ENCODE data around the gene CFAP119.

CFAP119 gene

DNA sequence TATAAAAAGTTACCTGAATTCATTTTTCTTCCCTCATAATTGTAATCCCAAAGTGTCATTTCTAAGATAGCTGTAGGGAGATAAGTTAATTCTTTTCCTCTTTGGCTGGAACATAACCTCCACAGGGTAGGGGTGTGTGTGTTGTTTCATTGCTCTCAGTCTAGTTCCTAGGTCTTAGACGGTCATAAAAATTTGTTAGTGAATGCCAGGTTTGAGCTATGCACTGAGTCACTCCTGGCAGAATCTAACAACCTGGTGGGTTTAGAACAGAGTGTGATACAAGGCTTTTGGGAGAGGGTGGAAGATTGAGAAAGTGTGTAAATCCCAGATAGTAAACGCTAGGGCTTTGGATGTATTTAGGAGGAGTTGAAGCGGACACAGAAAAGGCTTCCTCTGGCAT is 14.5 kb downstream of the CFAP119 start:
- ATAC-seq = peak; percentile 28

DNA sequence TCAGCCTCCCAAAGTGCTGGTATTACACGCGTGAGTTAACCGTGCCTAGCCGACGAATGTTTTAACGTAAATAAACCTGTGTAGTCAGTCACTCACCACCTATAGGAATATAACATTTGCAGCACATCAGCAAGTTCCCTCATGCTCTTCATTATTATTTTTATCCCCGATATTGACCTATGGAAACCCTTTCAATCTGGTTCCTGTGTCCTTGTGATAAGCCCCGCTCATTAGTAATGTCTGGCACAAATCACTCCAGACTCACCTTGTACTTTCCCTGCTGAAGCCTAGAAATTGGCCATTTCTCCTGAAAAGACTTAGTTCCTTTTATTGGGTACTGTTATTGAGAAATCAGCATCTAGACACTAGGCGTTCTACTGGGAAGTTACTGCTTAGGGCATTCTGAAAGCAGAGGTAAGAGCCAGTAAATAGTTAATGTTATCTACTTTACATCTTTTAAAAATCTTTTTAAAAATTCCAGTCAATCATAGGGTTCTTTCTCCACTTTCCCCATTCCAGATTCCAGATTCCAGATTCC is 15.2 kb downstream of the CFAP119 start:
- no peak for ATAC-seq
- TF ChIP-seq POU6F1 (CRISPR knock-in tag; IDR thresholded peaks at IDR 0.05; ENCODE audit: borderline replicate concordance, low read depth) (no peak), OSR1 (CRISPR knock-in tag; IDR thresholded peaks at IDR 0.05) (no peak), PATZ1 (CRISPR knock-in tag; IDR thresholded peaks at IDR 0.05; ENCODE audit: borderline replicate concordance) (no peak), ZFP30 (CRISPR knock-in tag; IDR thresholded peaks at IDR 0.05) (no peak), ZC3H10 (CRISPR knock-in tag; IDR thresholded peaks at IDR 0.05) (no peak), ZNF8 (CRISPR knock-in tag; IDR thresholded peaks at IDR 0.05) (no peak), CSDC2 (CRISPR knock-in tag; IDR thresholded peaks at IDR 0.05) (no peak), RARB (CRISPR knock-in tag; IDR thresholded peaks at IDR 0.05) (no peak), ZNF70 (CRISPR knock-in tag; IDR thresholded peaks at IDR 0.05) (no peak), TOX (CRISPR knock-in tag; IDR thresholded peaks at IDR 0.05; ENCODE audit: borderline replicate concordance) (no peak), ISL1 (CRISPR knock-in tag; IDR thresholded peaks at IDR 0.05) (no peak), ESRRG (CRISPR knock-in tag; IDR thresholded peaks at IDR 0.05) (no peak)
- TF ChIP-seq, protein P1, sequence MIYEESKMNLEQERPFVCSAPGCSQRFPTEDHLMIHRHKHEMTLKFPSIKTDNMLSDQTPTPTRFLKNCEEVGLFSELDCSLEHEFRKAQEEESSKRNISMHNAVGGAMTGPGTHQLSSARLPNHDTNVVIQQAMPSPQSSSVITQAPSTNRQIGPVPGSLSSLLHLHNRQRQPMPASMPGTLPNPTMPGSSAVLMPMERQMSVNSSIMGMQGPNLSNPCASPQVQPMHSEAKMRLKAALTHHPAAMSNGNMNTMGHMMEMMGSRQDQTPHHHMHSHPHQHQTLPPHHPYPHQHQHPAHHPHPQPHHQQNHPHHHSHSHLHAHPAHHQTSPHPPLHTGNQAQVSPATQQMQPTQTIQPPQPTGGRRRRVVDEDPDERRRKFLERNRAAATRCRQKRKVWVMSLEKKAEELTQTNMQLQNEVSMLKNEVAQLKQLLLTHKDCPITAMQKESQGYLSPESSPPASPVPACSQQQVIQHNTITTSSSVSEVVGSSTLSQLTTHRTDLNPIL (CRISPR knock-in tag; IDR thresholded peaks at IDR 0.05; ENCODE audit: low read depth) = no peak
- TF ChIP-seq, protein P2, sequence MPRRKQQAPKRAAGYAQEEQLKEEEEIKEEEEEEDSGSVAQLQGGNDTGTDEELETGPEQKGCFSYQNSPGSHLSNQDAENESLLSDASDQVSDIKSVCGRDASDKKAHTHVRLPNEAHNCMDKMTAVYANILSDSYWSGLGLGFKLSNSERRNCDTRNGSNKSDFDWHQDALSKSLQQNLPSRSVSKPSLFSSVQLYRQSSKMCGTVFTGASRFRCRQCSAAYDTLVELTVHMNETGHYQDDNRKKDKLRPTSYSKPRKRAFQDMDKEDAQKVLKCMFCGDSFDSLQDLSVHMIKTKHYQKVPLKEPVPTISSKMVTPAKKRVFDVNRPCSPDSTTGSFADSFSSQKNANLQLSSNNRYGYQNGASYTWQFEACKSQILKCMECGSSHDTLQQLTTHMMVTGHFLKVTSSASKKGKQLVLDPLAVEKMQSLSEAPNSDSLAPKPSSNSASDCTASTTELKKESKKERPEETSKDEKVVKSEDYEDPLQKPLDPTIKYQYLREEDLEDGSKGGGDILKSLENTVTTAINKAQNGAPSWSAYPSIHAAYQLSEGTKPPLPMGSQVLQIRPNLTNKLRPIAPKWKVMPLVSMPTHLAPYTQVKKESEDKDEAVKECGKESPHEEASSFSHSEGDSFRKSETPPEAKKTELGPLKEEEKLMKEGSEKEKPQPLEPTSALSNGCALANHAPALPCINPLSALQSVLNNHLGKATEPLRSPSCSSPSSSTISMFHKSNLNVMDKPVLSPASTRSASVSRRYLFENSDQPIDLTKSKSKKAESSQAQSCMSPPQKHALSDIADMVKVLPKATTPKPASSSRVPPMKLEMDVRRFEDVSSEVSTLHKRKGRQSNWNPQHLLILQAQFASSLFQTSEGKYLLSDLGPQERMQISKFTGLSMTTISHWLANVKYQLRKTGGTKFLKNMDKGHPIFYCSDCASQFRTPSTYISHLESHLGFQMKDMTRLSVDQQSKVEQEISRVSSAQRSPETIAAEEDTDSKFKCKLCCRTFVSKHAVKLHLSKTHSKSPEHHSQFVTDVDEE (CRISPR knock-in tag; IDR thresholded peaks at IDR 0.05) = no peak

More for the DNA sequence above, 14.5 kb downstream of the CFAP119 start:
- no peak for TF ChIP-seq GLIS3 (CRISPR knock-in tag; IDR thresholded peaks at IDR 0.05)
- no peak for TF ChIP-seq SNAI2 (CRISPR knock-in tag; IDR thresholded peaks at IDR 0.05)
- no peak for TF ChIP-seq ZFP3 (CRISPR knock-in tag; IDR thresholded peaks at IDR 0.05)
- TF ChIP-seq CSRNP3 (CRISPR knock-in tag; IDR thresholded peaks at IDR 0.05) = no peak
- no peak for TF ChIP-seq ZC3H10 (CRISPR knock-in tag; IDR thresholded peaks at IDR 0.05)
- no peak for TF ChIP-seq PPARA (CRISPR knock-in tag; IDR thresholded peaks at IDR 0.05; ENCODE audit: borderline replicate concordance)

DNA sequence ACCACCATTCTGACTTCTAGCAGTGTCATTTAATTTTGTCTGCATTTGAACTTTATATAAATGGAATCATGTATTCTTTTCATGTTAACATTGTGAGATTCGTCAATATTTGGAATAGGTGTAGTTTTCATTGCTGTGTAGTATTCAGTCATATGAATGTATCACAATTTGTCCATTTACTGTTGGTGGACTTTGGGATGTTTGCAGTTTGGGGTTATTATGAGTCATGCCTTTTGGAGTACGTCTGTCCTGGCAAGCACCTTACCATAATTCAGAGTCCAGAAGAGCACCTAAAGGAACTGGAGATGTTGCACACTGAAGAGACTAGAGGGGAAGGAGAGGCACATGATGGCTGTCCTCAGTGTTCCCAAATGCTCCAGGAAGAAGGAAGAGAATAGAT is 16.8 kb downstream of the CFAP119 start:
- ATAC-seq = no peak
- no peak for TF ChIP-seq PATZ1 (CRISPR knock-in tag; IDR thresholded peaks at IDR 0.05; ENCODE audit: borderline replicate concordance)
- TF ChIP-seq RARB (CRISPR knock-in tag; IDR thresholded peaks at IDR 0.05) = no peak
- TF ChIP-seq ZFP30 (CRISPR knock-in tag; IDR thresholded peaks at IDR 0.05) = no peak
- TF ChIP-seq ISL1 (CRISPR knock-in tag; IDR thresholded peaks at IDR 0.05) = no peak

All from SK-N-SH treated with all-trans-retinoic acid at 6 μM for 48 hours (cell line).